Neural progenitor cell (in vitro differentiated cells): ENCODE results near the gene NFATC2. TPM values are rescaled to one million over a fixed set of nuclear protein-coding genes. Genes with fewer than 3 reads are reported as not detected.

Experiments used
- DNase-seq: peaks from one replicate; pipeline ENCODE4 v3.0.0-alpha.2; 2016; ENCODE audit warnings: low spot score
- H2AFZ ChIP-seq: fragments of 200-600 bp; sonication (generic); replicated peaks from 2 replicates; pipeline ENCODE4 v1.6.1; 2016; ENCODE audit warnings: antibody characterized with exemption
- H3F3A ChIP-seq: fragments of 200-600 bp; sonication (generic); 2 replicates; pipeline ENCODE4 v1.6.1; 2016; ENCODE audit warnings: antibody characterized with exemption, low read depth
- H3K27ac ChIP-seq: fragments of 200-600 bp; sonication (generic); 2 replicates; pipeline ENCODE4 v1.5.1; 2016; ENCODE audit warnings: mild to moderate bottlenecking
- H3K27me3 ChIP-seq: fragments of 200-600 bp; sonication (generic); 2 replicates; pipeline ENCODE4 v1.6.1; 2016; ENCODE audit warnings: mild to moderate bottlenecking, moderate library complexity
- H3K36me3 ChIP-seq: fragments of 200-600 bp; sonication (generic); 2 replicates; pipeline ENCODE4 v1.5.1; 2016
- H3K4me1 ChIP-seq: fragments of 200-600 bp; sonication (generic); 2 replicates; pipeline ENCODE4 v1.6.1; 2016; ENCODE audit warnings: mixed run types
- H3K4me2 ChIP-seq: fragments of 200-600 bp; sonication (generic); 2 replicates; pipeline ENCODE4 v1.6.1; 2016
- H3K4me3 ChIP-seq: fragments of 200-600 bp; sonication (generic); 2 replicates; pipeline ENCODE4 v1.5.1; 2016
- H3K79me2 ChIP-seq: fragments of 200-600 bp; sonication (generic); 2 replicates; pipeline ENCODE4 v1.6.1; 2016; ENCODE audit warnings: low read depth
- H3K9ac ChIP-seq: fragments of 200-600 bp; sonication (generic); 2 replicates; pipeline ENCODE4 v1.6.1; 2016
- H3K9me3 ChIP-seq: fragments of 200-600 bp; sonication (generic); 2 replicates; pipeline ENCODE4 v1.5.1; 2016; ENCODE audit warnings: low read depth
- H4K20me1 ChIP-seq: fragments of 200-600 bp; sonication (generic); 2 replicates; pipeline ENCODE4 v1.6.1; 2016; ENCODE audit warnings: low read depth
- H3K27ac Mint-ChIP-seq: 3 replicates; pipeline ENCODE4 v1.8.0; 2021; ENCODE audit warnings: mixed read lengths
- H3K27me3 Mint-ChIP-seq: 2 replicates; pipeline ENCODE4 v1.8.0; 2022; ENCODE audit warnings: low read depth, mild to moderate bottlenecking, inconsistent platforms, moderate library complexity, mixed read lengths; ENCODE audit not compliant: insufficient read depth
- H3K36me3 Mint-ChIP-seq: 3 replicates; pipeline ENCODE4 v1.8.0; 2021; ENCODE audit warnings: mixed read lengths
- H3K4me1 Mint-ChIP-seq: 3 replicates; pipeline ENCODE4 v1.8.0; 2021; ENCODE audit warnings: mixed read lengths
- H3K4me3 Mint-ChIP-seq: 3 replicates; pipeline ENCODE4 v1.8.0; 2021; ENCODE audit warnings: mild to moderate bottlenecking, moderate library complexity, mixed read lengths
- H3K9me3 Mint-ChIP-seq: 3 replicates; pipeline ENCODE4 v1.8.0; 2020; ENCODE audit warnings: mixed read lengths
- EZH2 ChIP-seq: fragments of 200-600 bp; sonication (generic); IDR thresholded peaks from 2 replicates; pipeline ENCODE4 v1.6.1; 2017; ENCODE audit warnings: antibody characterized with exemption, mild to moderate bottlenecking, moderate library complexity
- EZH2phosphoT487 ChIP-seq: fragments of 200-600 bp; sonication (generic); IDR thresholded peaks from 2 replicates; pipeline ENCODE4 v1.6.1; 2017; ENCODE audit warnings: antibody characterized with exemption
- total RNA-seq: library from RNA; depleted of rRNA; stranded (reverse); fragments of >200 nt; gene quantifications from 2 replicates; pipeline ENCODE4 v1.2.3, GENCODE V29; 2015; ENCODE audit warnings: low replicate concordance
- TF ChIP-seq, protein P1 (sequence below): fragments of 200-600 bp; sonication (generic); IDR thresholded peaks from 2 replicates; pipeline ENCODE4 v1.5.1; 2017; ENCODE audit warnings: antibody characterized with exemption, mild to moderate bottlenecking

NFATC2 gene
- total RNA-seq, 1 donor from 2014 or later, result 0.19 TPM

DNA sequence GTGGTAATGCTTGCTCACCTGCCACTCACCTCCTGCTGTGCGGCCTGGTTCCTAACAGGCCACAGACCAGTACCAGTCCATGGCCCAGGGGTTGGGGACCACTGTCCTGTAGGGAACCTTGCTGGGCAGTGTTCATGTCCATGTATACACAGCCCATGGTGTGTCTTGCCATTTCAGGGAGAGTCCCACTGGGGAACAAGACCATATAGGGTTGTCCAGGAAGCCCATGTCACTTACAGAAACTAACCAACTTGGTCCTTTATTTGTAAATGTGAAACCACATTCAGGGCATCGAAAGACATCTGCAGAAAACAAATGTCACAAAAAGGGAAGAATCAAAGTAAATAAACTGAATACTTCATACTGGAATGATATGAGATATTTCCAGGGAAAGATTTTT lies 179.1 kb downstream of the NFATC2 start:
- Histone ChIP-seq H3K27ac (no peak overlapping the region), H3K27me3 (no peaks in the 10 kb centered on the region), H3K79me2 (no peaks in the 10 kb centered on the region), H3K36me3 (no peaks in the 10 kb centered on the region), H3K4me3 (no peak overlapping the region), H3K9ac (no peak overlapping the region), H3F3A (no peaks in the 10 kb centered on the region), H3K4me1 (no peaks in the 10 kb centered on the region), H4K20me1 (no peaks in the 10 kb centered on the region), H3K4me2 (no peak overlapping the region), H3K9me3 (no peaks in the 10 kb centered on the region), H2AFZ (no peak overlapping the region)
- H3K4me1 Mint-ChIP-seq, result peaks cover 8% of the 10 kb centered on the region
- no peaks in the 10 kb centered on the region for H3K36me3 Mint-ChIP-seq
- H3K27ac Mint-ChIP-seq, result no peak overlapping the region
- H3K9me3 Mint-ChIP-seq, result peaks cover 7% of the 10 kb centered on the region
- DNase-seq, result no peak
- H3K27me3 Mint-ChIP-seq, result no peaks in the 10 kb centered on the region
- no peak overlapping the region for H3K4me3 Mint-ChIP-seq
- TF ChIP-seq, protein P1, sequence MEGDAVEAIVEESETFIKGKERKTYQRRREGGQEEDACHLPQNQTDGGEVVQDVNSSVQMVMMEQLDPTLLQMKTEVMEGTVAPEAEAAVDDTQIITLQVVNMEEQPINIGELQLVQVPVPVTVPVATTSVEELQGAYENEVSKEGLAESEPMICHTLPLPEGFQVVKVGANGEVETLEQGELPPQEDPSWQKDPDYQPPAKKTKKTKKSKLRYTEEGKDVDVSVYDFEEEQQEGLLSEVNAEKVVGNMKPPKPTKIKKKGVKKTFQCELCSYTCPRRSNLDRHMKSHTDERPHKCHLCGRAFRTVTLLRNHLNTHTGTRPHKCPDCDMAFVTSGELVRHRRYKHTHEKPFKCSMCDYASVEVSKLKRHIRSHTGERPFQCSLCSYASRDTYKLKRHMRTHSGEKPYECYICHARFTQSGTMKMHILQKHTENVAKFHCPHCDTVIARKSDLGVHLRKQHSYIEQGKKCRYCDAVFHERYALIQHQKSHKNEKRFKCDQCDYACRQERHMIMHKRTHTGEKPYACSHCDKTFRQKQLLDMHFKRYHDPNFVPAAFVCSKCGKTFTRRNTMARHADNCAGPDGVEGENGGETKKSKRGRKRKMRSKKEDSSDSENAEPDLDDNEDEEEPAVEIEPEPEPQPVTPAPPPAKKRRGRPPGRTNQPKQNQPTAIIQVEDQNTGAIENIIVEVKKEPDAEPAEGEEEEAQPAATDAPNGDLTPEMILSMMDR, result no peak
- TF ChIP-seq EZH2 (no peak), EZH2phosphoT487 (no peak)

DNA sequence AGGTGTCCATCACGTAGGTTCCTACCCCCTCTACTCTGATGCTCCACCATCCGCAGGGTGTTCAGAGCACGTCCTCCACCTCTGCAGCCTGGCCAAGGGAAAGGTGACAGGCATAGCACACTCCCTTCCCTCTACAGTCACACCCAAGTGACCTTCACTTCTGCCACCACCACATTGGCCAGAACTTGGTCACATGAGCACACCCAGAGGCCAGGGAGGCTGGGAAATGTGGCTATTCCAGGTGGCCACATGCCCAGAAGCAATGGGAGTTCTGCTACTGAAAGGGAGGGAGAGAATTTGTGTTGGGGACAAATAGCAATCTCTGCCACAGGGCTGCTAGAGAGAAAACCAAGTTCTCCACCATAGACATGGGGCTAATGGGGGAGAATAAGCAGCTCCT lies 180.3 kb downstream of the NFATC2 start:
- Histone ChIP-seq H4K20me1 (no peaks in the 10 kb centered on the region), H2AFZ (no peak overlapping the region), H3K4me1 (no peaks in the 10 kb centered on the region), H3K4me3 (no peak overlapping the region), H3K9ac (no peak overlapping the region), H3K36me3 (no peaks in the 10 kb centered on the region), H3K4me2 (no peak overlapping the region), H3K9me3 (no peaks in the 10 kb centered on the region), H3F3A (no peaks in the 10 kb centered on the region), H3K27me3 (no peaks in the 10 kb centered on the region), H3K79me2 (no peaks in the 10 kb centered on the region), H3K27ac (no peak overlapping the region)
- H3K9me3 Mint-ChIP-seq, result peaks cover 7% of the 10 kb centered on the region
- DNase-seq, result no peak
- H3K36me3 Mint-ChIP-seq, result no peaks in the 10 kb centered on the region
- H3K27ac Mint-ChIP-seq, result no peak overlapping the region
- H3K4me3 Mint-ChIP-seq, result no peak overlapping the region
- TF ChIP-seq EZH2 (no peak), EZH2phosphoT487 (no peak)
- TF ChIP-seq, protein P1, result no peak
- H3K4me1 Mint-ChIP-seq, result peaks cover 8% of the 10 kb centered on the region
- peaks cover 3% of the 10 kb centered on the region for H3K27me3 Mint-ChIP-seq

- no peak overlapping the region for H3K4me3 Mint-ChIP-seq
- DNase-seq, result no peak
- H3K4me2 ChIP-seq, result no peak overlapping the region
- H3K36me3 ChIP-seq, result no peaks in the 10 kb centered on the region
- H3K4me1 ChIP-seq, result no peaks in the 10 kb centered on the region
- TF ChIP-seq, protein P1, result no peak
- TF ChIP-seq EZH2 (no peak), EZH2phosphoT487 (no peak)
- H3K4me3 ChIP-seq, result no peak overlapping the region
- H3K9ac ChIP-seq, result no peak overlapping the region
- no peaks in the 10 kb centered on the region for H4K20me1 ChIP-seq
- no peak overlapping the region for H3K27ac Mint-ChIP-seq
- no peaks in the 10 kb centered on the region for H3F3A ChIP-seq
- H3K79me2 ChIP-seq, result no peaks in the 10 kb centered on the region
- no peaks in the 10 kb centered on the region for H3K36me3 Mint-ChIP-seq
- H3K27me3 ChIP-seq, result no peaks in the 10 kb centered on the region
- H3K27ac ChIP-seq, result no peak overlapping the region
- no peak overlapping the region for H2AFZ ChIP-seq
- peaks cover 7% of the 10 kb centered on the region for H3K9me3 Mint-ChIP-seq
- H3K4me1 Mint-ChIP-seq, result peaks cover 3% of the 10 kb centered on the region
- no peaks in the 10 kb centered on the region for H3K9me3 ChIP-seq
- H3K27me3 Mint-ChIP-seq, result peaks cover 3% of the 10 kb centered on the region
Measured at GRCh38 chr20:51361258-51361657, 181.3 kb downstream of the NFATC2 start.
